ENCODE results near the gene CRYBG3. TPM values are rescaled to one million over a fixed set of nuclear protein-coding genes. Genes with fewer than 3 reads are reported as not detected.
"Not testable (repeated sequence)": the region's sequence is repeated elsewhere in the genome, so short reads cannot be mapped to it uniquely, and the experiment has no call there.

The CRYBG3 gene
- total RNA-seq, 1 donor, result 22.9 TPM

DNA sequence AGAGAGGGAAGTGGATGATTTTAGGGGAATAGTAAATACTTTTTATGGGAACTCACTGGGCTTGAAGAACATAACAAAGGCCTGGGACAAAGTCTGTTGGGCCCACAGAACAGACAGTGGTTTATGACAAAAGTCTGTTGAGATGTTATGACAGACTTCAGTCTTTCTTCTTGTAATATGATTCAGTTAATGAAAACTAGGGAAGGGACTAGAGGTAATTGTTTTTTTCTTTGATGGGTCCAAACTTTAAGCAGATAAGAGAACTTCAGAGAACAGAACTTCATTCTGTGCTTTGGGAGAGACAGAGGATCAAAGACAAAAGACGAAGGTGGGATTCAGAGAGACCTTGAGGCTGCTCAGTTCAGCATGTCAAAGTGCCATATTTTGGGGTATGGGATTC is 9.3 kb downstream of the CRYBG3 start:
- TF ChIP-seq, protein P1, sequence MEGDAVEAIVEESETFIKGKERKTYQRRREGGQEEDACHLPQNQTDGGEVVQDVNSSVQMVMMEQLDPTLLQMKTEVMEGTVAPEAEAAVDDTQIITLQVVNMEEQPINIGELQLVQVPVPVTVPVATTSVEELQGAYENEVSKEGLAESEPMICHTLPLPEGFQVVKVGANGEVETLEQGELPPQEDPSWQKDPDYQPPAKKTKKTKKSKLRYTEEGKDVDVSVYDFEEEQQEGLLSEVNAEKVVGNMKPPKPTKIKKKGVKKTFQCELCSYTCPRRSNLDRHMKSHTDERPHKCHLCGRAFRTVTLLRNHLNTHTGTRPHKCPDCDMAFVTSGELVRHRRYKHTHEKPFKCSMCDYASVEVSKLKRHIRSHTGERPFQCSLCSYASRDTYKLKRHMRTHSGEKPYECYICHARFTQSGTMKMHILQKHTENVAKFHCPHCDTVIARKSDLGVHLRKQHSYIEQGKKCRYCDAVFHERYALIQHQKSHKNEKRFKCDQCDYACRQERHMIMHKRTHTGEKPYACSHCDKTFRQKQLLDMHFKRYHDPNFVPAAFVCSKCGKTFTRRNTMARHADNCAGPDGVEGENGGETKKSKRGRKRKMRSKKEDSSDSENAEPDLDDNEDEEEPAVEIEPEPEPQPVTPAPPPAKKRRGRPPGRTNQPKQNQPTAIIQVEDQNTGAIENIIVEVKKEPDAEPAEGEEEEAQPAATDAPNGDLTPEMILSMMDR (IDR thresholded peaks at IDR 0.05; ENCODE audit: insufficient read depth, low read depth, low read length), result no peak
- no peak for DNase-seq (ENCODE audit: low read depth)
- no peak overlapping the region for H3K4me3 ChIP-seq (ENCODE audit: low read depth, low read length)

DNA sequence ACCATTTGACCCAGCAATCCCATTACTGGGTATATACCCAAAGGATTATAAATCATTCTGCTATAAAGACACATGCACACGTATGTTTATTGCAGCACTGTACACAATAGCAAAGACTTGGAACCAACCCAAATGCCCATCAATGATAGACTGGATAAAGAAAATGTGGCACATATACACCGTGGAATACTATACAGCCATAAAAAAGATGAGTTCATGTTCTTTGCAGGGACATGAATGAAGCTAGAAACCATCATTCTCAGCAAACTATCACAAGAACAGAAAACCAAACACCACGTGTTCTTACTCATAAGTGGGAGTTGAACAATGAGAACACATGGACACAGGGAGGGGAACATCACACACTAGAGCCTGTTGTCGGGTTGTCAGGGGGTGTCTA is 11.4 kb downstream of the CRYBG3 start:
- not testable (repeated sequence) for DNase-seq (ENCODE audit: low read depth); H3K4me3 ChIP-seq (ENCODE audit: low read depth, low read length)

DNA sequence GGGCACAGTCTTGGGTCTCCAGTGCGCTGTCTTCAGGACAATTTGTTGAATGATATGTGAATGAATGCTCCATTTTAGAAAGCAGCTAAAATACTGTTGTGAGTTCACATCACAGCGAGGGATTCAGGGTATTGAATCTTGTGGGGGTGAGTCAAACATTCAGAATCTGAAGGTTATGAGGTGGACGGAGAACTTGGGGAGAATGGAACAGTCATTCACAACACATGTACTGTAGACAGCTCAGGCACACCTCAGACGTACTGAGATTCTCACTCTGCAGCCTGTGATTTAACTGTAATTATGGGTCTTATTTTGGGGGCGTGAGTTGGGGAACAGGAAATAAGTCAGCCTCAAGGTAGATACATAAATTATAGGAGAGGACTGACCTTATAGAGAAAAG is 13.9 kb downstream of the CRYBG3 start:
- DNase-seq (ENCODE audit: low read depth), result no peak
- TF ChIP-seq, protein P1 (IDR thresholded peaks at IDR 0.05; ENCODE audit: insufficient read depth, low read depth, low read length), result no peak
- no peak overlapping the region for H3K4me3 ChIP-seq (ENCODE audit: low read depth, low read length)

DNA sequence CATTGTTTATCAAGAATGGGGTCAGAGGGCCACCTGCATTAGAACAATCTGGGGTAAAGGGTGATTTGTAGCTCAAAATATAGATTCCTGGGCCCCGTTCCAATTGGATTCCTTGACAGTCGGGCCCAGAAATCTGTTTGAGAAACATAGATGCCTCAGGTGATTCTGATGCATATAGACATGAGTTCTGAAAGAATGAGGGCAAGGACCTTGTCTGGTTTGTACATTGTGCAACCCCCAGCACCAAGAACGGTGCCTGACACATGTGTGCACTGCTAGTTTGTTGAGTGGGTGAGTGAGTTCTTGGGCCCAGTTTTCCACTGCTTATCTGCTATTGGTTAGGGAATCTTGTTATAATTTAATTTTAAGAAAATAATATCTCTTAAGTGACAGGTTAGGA is 16.6 kb downstream of the CRYBG3 start:
- H3K4me3 ChIP-seq (ENCODE audit: low read depth, low read length), result no peak overlapping the region
- no peak for DNase-seq (ENCODE audit: low read depth)
- TF ChIP-seq, protein P1 (IDR thresholded peaks at IDR 0.05; ENCODE audit: insufficient read depth, low read depth, low read length), result no peak

DNA sequence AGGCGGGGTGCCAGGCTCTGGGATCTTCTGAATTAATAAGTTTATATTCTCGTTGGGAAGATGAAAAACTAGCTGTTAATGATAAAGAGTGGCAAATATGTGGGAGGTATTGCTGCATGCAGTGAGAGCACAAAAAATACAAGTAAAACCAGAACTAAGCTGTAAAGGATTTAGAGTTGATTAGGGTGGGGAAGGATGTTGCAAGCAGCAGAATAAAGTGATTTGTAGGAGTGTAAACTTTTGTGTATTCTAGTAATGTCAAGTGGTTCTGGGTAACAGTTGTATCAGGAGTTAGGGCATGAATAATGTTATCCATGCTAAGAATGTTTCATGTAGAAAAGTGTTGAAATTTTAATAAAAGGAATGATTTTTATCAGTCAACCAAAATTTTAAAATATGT is 18.1 kb downstream of the CRYBG3 start:
- peak; percentile 16 for DNase-seq (ENCODE audit: low read depth)
- H3K4me3 ChIP-seq (ENCODE audit: low read depth, low read length), result no peak overlapping the region
- TF ChIP-seq, protein P1 (IDR thresholded peaks at IDR 0.05; ENCODE audit: insufficient read depth, low read depth, low read length), result no peak

DNA sequence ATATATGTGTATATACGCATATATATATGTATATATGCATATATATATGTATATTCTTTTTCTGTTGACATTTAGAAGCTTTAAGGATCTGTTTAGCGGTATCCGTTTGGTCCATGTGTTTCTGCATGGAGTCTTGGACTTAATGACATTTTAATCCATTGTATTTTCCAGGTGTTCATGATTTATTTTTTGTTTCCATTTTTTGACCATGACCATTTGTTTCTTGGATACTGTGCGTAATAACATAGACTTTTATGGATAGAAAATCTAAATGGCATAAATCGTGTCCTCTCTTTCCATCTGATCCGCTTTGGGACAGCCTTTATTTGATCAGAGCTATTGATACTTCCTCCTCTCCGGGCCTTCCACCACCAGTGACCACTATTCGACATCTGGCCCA is 19.5 kb downstream of the CRYBG3 start:
- TF ChIP-seq, protein P1 (IDR thresholded peaks at IDR 0.05; ENCODE audit: insufficient read depth, low read depth, low read length), result no peak
- H3K4me3 ChIP-seq (ENCODE audit: low read depth, low read length), result no peak overlapping the region
- DNase-seq (ENCODE audit: low read depth), result no peak

DNA sequence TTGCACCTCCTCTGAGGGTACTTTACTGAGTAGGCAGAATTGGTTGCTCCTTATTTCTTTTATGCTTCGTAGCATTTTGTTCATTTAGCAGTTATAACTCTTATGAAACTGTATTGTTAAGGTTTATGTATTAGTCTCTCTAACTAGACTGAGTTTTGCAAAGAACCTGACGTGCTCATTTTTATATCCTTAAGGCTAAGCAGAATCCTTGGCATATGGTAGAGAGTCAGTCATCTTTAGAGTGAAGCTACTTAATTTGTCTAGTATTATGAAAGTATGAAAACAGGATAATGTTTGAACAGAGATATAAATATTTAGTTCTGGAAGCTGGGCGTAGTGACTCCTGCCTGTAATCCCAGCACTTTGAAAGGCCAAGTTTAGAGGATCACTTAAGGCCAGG is 20.1 kb downstream of the CRYBG3 start:
- TF ChIP-seq, protein P1 (IDR thresholded peaks at IDR 0.05; ENCODE audit: insufficient read depth, low read depth, low read length), result no peak
- DNase-seq (ENCODE audit: low read depth), result no peak
- no peak overlapping the region for H3K4me3 ChIP-seq (ENCODE audit: low read depth, low read length)

All from fibroblast of villous mesenchyme (primary cell).